Vagina (tissue), 2 donors: Measurements from ENCODE around the gene MEI1.

Experiments
- POLR2A ChIP-seq, 2 donors: fragments of 450-650 bp; IDR thresholded peaks; one replicate each; pipeline ENCODE4 v1.6.1; 2017; ENCODE audit warnings: antibody characterized with exemption in 2 of 2, mild to moderate bottlenecking in 2 of 2, moderate library complexity in 2 of 2
- TF ChIP-seq, protein P1 (sequence below), 3 experiments: fragments of 450-650 bp in 2 of 3; fragments of 200-600 bp in 1 of 3; sonication (generic) in 1 of 3; IDR thresholded peaks; one replicate each; pipeline ENCODE4 v1.5.1; 2017 to 2019; ENCODE audit warnings: antibody characterized with exemption in 3 of 3, mild to moderate bottlenecking in 2 of 3, moderate library complexity in 2 of 3

DNA sequence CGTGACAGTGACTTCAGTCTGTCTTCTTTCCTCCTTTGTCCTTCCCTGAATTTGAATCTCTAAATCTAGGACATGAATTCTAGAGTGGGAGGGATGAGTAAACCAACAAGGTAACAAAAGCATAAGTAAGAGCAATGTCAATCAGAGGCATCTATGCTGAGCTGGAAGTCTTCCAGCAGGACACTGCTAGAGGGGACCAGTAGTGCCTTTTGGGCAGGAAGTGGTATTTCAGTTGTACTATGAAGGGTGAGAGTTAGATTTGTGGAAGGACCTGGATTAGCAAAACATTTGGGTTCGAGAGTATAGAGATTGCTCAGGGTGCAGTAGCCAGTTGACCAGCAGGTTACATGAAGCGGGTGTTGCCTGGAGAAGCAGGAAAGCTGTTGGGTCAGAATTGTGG, 40.3 kb downstream of the MEI1 start:
- TF ChIP-seq POLR2A (IDR thresholded peaks at IDR 0.05), result no peak
- TF ChIP-seq, protein P1, sequence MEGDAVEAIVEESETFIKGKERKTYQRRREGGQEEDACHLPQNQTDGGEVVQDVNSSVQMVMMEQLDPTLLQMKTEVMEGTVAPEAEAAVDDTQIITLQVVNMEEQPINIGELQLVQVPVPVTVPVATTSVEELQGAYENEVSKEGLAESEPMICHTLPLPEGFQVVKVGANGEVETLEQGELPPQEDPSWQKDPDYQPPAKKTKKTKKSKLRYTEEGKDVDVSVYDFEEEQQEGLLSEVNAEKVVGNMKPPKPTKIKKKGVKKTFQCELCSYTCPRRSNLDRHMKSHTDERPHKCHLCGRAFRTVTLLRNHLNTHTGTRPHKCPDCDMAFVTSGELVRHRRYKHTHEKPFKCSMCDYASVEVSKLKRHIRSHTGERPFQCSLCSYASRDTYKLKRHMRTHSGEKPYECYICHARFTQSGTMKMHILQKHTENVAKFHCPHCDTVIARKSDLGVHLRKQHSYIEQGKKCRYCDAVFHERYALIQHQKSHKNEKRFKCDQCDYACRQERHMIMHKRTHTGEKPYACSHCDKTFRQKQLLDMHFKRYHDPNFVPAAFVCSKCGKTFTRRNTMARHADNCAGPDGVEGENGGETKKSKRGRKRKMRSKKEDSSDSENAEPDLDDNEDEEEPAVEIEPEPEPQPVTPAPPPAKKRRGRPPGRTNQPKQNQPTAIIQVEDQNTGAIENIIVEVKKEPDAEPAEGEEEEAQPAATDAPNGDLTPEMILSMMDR (IDR thresholded peaks at IDR 0.05), result no peak
